ENCODE measurements around the gene WWC2.

Gene WWC2

DNA sequence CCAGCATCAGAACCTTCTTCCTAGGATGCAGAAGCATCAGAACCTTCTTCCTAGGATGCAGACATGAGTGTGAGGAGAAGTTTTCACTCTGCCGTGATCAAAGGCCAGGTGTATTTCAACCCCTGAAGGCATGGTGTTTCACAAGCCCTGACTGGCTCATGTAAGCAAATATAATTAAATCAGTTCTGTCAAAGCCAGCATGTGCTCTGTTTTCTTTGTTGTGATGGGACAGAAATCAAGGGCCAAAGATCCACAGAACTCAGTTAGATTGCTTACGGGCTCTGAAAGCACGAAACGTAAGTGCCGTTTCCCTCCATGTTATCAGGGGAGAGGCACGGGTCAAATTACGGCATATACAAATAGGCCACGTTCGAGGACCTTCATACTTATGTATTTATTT lies 255.2 kb downstream of the WWC2 start:
- no peak for DNase-seq (ENCODE audit: low spot score)

DNA sequence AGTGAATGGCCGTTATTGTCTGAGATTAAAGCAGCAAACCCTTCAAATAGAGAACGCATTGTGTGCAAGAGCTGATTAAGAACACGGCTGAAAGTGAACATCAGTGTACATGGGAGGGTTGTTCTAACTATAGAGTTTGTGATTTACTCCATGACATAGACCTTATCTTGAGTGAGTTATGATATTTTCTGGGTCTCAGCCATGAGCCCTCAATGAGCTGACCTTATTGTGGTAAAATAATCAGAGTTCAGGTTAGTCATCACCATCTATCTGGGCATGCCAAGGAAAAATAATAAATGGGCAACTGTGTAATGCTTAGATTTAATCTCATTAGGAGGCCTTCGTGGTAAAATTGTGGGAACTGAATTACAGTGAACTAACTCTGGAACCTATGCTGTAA lies 256.3 kb downstream of the WWC2 start:
- DNase-seq (ENCODE audit: low spot score): no peak

DNA sequence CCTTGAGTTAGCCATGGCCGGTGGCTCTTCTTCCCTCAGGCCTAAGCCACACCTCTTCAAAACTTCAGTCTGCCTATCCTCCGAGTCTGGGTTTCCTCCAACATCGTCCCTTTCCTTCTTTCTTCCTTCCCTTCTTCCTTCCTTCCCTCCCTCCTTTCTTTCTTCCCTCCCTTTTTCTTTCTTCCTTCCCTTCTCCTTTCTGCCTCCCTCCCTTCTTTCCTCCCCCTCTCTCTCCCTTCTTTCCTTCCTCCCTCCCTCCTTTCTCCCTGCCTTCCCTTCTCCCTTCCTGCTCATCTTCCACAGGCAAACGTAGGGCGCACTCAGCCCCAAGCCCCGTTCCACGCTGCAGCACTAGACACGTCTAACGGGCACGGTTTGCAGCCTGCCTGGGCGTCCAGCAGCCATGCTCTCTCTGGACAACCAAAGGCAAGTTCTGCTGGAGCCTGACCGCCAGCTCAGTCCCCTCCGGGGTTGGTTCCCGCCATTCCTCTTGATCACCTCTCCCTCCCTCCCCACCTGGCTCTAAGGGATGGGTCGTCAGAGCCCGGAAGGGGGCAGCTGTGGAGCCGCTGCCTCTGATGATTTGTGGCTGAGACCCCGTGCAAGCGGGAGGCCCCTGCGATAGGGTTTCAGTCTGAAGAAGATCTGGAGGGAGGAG lies 257.2 kb downstream of the WWC2 start:
- DNase-seq (ENCODE audit: low spot score): no peak

DNA sequence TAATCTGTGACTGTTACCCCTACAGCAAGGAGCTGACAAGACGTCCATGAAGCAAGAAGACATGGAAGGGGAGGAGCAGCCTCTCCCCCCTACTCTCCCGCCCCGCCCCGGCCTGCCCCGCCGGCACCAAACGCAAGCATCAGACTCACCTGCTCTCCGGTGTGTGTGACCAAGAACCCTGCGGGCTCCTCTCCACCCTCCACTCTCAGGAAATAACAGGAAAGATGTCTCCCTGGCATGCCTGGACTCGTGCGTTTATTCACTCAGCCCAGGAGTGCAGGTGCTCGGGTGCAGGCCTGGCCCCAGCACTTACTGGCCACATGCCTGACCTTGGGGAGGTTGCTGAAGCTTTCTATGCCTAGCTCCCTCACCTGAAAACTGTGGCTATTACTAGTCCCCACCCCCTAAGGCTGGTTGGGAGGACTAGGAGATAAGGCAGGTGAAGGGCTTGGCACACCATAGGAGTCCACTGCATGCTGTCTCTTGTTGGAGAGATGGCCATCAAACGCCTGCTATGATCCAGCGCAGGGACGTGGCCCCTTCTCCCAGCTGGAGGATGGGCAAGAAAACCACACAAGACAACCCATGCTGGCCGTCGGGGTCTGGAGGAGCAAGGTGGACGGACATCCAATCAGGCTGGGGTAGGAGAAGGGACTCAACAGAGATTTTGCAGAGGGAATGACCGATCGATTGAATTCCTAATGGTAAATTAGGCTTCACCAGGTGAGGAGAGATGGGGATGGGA lies 258.0 kb downstream of the WWC2 start:
- no peak for DNase-seq (ENCODE audit: low spot score)

DNA sequence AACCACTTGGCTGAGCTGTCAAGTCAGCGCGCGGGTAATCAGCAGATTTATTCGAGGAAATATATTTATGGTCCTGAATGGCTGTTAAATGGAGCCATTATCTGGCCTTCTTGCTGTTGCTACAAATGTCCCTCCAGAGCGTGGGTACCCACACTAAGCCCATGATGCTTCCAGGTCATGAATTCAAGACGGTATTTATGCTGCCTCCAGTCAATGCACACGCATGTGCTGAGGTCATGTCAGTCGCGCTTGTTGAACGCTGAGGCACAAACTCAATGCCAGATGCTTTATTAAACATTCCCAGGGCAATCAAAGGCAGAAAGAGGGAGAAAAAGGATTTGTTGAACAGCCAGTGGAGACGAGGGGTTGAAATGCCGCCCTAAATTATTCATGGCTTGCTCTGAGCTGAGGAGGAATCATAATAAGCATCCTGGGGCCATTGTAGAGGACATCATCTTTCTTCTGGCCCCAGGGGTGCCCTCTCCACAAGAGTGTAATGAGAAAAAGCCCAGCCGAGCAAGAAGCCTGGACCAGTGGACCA lies 259.2 kb downstream of the WWC2 start:
- DNase-seq (ENCODE audit: low spot score): no peak

DNA sequence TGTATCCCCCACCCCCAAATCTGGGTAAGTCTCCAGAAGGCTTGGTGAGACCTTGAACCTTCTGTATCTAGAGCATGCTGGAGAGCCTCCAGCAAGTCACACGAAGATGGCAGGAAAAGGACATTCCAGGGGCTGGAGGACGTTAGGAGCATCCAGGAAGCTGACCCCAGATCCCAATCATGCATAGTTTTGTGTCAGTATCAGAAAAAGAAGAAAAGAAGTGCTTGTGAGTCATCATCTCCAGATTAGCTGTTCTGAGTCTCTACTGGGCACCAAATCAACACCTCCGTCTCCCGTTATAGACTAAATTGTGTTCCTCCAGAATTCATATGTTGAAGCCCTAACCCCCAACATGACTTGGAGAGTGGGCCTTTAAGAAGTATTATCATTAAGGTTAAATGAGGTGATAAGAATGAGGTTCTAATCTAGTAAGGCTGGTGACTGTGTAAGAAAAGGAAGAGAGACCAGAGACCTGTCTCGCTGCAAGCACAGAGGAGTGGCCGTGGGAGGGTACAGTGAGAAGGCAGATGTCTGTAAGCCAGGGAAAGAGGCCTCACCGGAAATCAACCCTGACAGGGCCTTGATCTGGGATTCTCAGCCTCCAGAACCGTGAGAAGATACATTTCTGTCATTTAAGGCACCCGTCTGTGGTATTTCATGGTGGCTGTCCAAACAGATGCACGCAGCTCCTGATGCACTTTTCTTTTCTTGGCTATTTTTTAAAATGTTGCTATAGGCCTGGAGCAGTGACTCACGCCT lies 261.3 kb downstream of the WWC2 start:
- DNase-seq (ENCODE audit: low spot score): no peak

DNA sequence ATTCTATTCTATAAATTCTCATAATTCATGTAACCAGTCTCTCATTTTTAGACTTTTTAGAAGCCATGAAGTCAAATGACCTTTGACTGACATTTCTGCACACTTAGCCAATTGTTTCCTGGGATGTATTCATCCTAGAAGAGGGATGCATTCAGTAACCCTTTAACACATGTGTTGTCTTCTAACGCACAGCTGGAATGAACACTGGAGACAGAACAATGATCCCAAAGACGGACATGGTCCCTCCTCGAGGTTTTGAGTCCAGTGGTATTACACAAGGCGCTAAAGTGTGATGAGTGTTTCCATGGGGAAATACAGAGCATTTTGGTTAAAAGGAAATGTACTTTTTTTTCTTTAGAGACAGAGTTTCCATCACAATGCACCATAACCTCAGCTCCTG lies 263.0 kb downstream of the WWC2 start:
- no peak for DNase-seq (ENCODE audit: low spot score)

DNA sequence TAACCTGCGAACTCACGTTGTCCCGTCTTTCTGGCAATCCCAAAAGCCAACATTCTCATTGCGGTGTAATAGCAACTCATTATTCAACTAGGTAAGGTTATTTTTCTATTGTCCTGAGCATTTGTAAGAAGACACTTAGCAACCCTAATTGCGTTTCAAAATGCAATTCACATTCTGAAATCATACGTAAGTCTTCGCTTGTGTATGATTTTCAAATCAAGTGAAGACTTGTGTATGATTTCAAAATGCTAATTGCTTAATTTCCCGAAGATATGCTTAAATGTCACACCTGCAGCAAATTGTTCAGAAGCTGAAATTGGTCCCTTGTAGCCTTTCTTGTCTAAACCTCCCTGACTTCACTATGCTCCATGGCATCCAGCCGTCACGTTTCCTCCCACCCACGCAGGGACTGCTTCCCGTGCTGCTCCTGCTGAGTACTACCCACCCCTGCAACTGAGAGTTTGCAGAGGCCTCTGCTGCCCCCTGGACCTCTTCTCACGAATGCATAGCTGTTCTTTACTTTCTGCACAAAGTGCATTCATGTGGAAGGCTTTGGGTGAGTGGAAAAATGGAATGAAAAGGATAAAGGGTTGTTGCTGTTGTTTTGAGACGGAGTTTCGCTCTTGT lies 264.0 kb downstream of the WWC2 start:
- no peak for DNase-seq (ENCODE audit: low spot score)

DNA sequence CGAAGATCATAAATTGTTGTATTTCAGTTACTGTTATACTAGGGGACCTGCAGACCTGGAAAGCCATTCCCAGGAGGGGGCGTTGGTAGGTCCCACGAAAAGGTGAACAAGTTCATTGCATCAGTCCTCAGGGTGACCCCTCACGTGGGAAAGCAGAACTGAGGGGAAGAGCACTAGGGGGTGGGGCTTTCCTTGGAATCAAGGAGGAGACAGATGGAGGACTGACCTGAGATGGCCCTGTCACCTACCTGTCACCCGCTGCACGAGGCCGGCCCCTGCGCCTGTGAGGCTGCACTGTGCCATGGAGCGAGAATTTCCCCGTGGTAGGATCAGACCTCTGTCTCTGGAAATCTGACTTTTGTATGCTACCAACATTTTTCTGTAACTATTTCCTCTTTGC lies 265.0 kb downstream of the WWC2 start:
- DNase-seq (ENCODE audit: low spot score): no peak

DNA sequence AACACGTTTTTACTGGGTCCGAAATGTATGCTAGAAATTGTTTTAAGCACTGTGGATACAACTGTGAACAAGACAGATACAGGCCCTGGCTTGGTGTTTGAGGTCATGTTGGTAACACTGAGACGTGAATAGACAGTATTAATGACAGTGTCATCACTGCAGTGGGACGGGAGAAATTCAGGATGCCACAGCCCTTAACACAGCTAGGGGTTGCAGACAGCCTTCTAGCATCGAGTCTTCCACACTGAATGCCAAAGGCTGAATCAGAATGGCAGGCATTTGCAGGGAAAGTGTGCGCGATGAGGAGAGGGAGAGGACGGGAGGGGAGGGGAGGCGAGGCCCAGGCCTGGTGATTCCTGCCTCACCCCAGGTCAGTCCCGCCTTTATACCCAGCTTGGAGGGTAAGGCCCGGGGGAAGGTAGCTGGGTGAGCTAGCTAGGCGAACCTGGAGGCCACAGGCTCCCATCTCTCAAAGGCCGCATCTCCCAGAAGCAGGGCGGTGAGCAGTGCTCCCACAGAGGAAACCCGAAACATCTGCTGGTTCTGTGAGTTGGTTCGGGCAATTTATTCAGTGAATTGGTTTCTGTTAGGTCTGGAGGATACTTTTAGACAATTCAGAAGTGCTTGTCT lies 267.3 kb downstream of the WWC2 start:
- no peak for DNase-seq (ENCODE audit: low spot score)

DNA sequence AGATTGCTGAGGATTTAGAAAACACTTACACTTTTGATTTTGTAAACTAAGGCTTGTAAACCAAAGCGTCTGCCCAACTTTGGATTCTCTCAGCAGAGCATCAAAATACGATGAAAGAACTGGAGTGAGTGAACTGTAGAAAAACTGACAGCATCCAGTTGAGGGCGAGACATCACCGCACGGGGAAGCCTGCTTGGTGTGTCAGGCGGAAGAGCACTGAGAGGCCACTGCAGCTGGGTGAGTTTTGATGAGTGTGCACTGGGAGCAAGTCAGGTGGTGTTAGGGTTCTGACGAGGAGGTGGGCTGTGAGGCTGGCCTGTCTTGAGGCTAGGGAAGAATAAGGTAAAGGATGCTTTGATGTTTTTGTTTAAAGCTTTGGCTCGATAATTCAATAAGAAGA lies 270.0 kb downstream of the WWC2 start:
- no peak for DNase-seq (ENCODE audit: low spot score)
